Measurements from ENCODE around the gene MRPL11. TPM values are rescaled to one million over a fixed set of nuclear protein-coding genes. Genes with fewer than 3 reads are reported as not detected.

MRPL11 gene
- total and polyA plus RNA-seq, 10 of the 15 experiments (the other 5 are each of a cell fraction or from before 2014, with no cell fraction given): 43.5 to 248 (median 109) TPM

DNA sequence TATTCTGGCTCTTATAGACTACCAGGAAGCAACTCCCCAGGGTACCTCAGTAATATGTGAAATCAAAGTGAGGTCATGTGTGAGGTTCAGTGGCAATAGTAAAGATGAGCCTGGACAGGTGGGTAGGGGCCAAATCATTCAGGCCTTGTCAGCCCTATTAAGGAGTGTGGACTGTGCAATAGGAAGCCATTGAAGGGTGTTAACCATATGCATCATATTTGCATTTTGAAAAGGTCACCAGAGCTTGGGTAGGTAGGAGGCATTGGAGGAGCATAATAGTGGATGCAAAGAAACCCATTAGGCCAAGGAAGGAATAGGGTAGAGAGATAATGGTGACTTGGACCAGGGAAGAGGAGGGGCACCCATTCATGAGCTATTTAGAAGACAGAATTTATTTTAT, 8.4 kb upstream of the MRPL11 start:
- no peaks in the 10 kb centered on the region for H3K4me1 ChIP-seq (ENCODE audit: control insufficient read depth, insufficient read depth, low read length)
- SMC1A ChIA-PET (ENCODE audit: uncharacterized antibody, unreplicated experiment): no interaction called here
- RAD21 ChIA-PET (ENCODE audit: unreplicated experiment): no interaction called here
- intact Hi-C loops (cut with micrococcal nuclease; ENCODE audit: unreplicated experiment) (no loop called here), in situ Hi-C loops (cut with MboI) (no loop called here)
- POLR2A ChIA-PET: interaction anchor here (0.7 kb wide), 1 partner anchor 39 kb away, joined by 4 read pairs; no protein-coding TSS in a partner anchor
- DNase-seq (ENCODE audit: low read depth, low spot score) (no peak), ATAC-seq (no peak), FAIRE-seq (no peak)
- no peak overlapping the region for H3K4me2 ChIP-seq (ENCODE audit: control insufficient read depth, insufficient read depth)
- H3K27ac ChIP-seq (ENCODE audit: control insufficient read depth, insufficient read depth): no peak overlapping the region
- no TSS peak for BruUV-seq (replicated peaks)
- H3K9ac ChIP-seq (ENCODE audit: control insufficient read depth, insufficient read depth, low read length): no peak overlapping the region
- no peaks in the 10 kb centered on the region; a peak in 2 of 4 replicates for H3K27me3 ChIP-seq (replicated peaks in 1 of 2; ENCODE audit: control insufficient read depth in 2 of 2, insufficient read depth in 2 of 2, low read length in 1 of 2)
- H3K36me3 ChIP-seq (ENCODE audit: control insufficient read depth in 2 of 2, insufficient read depth in 2 of 2, low read length in 1 of 2): no peaks in the 10 kb centered on the region
- TF ChIP-seq, protein P1, sequence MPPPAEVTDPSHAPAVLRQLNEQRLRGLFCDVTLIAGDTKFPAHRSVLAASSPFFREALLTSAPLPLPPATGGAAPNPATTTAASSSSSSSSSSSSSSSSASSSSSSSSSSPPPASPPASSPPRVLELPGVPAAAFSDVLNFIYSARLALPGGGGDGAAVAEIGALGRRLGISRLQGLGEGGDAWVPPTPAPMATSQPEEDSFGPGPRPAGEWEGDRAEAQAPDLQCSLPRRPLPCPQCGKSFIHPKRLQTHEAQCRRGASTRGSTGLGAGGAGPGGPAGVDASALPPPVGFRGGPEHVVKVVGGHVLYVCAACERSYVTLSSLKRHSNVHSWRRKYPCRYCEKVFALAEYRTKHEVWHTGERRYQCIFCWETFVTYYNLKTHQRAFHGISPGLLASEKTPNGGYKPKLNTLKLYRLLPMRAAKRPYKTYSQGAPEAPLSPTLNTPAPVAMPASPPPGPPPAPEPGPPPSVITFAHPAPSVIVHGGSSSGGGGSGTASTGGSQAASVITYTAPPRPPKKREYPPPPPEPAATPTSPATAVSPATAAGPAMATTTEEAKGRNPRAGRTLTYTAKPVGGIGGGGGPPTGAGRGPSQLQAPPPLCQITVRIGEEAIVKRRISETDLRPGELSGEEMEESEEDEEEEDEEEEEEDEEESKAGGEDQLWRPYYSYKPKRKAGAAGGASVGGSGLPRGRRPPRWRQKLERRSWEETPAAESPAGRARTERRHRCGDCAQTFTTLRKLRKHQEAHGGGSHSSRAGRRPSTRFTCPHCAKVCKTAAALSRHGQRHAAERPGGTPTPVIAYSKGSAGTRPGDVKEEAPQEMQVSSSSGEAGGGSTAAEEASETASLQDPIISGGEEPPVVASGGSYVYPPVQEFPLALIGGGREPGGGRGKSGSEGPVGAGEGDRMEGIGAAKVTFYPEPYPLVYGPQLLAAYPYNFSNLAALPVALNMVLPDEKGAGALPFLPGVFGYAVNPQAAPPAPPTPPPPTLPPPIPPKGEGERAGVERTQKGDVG (CRISPR knock-in tag; IDR thresholded peaks at IDR 0.05): no peak
- TF ChIP-seq, protein P2, sequence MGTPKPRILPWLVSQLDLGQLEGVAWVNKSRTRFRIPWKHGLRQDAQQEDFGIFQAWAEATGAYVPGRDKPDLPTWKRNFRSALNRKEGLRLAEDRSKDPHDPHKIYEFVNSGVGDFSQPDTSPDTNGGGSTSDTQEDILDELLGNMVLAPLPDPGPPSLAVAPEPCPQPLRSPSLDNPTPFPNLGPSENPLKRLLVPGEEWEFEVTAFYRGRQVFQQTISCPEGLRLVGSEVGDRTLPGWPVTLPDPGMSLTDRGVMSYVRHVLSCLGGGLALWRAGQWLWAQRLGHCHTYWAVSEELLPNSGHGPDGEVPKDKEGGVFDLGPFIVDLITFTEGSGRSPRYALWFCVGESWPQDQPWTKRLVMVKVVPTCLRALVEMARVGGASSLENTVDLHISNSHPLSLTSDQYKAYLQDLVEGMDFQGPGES (IDR thresholded peaks at IDR 0.05): no peak
- TF ChIP-seq SP1 (IDR thresholded peaks at IDR 0.05; ENCODE audit: low read depth, low read length): no peak
- TF ChIP-seq DPF2 (IDR thresholded peaks at IDR 0.05): no peak
- TF ChIP-seq YY1 (IDR thresholded peaks at IDR 0.05; ENCODE audit: low read depth, low read length): no peak
- no peak for TF ChIP-seq ZNF217 (IDR thresholded peaks at IDR 0.05)
- no peak for TF ChIP-seq NBN (IDR thresholded peaks at IDR 0.05)
- TF ChIP-seq MYC (IDR thresholded peaks at IDR 0.05; ENCODE audit: insufficient read depth, insufficient read length, insufficient replicate concordance, low read length, severe bottlenecking): no peak
- TF ChIP-seq SREBF1 (IDR thresholded peaks at IDR 0.05; ENCODE audit: low read length): no peak
- TF ChIP-seq, protein P3, sequence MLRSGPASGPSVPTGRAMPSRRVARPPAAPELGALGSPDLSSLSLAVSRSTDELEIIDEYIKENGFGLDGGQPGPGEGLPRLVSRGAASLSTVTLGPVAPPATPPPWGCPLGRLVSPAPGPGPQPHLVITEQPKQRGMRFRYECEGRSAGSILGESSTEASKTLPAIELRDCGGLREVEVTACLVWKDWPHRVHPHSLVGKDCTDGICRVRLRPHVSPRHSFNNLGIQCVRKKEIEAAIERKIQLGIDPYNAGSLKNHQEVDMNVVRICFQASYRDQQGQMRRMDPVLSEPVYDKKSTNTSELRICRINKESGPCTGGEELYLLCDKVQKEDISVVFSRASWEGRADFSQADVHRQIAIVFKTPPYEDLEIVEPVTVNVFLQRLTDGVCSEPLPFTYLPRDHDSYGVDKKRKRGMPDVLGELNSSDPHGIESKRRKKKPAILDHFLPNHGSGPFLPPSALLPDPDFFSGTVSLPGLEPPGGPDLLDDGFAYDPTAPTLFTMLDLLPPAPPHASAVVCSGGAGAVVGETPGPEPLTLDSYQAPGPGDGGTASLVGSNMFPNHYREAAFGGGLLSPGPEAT (IDR thresholded peaks at IDR 0.05; ENCODE audit: low read depth): no peak
- no peak for TF ChIP-seq NR2C2 (IDR thresholded peaks at IDR 0.05; ENCODE audit: borderline replicate concordance, control insufficient read depth, insufficient read length, low read depth)
- TF ChIP-seq, protein P4, sequence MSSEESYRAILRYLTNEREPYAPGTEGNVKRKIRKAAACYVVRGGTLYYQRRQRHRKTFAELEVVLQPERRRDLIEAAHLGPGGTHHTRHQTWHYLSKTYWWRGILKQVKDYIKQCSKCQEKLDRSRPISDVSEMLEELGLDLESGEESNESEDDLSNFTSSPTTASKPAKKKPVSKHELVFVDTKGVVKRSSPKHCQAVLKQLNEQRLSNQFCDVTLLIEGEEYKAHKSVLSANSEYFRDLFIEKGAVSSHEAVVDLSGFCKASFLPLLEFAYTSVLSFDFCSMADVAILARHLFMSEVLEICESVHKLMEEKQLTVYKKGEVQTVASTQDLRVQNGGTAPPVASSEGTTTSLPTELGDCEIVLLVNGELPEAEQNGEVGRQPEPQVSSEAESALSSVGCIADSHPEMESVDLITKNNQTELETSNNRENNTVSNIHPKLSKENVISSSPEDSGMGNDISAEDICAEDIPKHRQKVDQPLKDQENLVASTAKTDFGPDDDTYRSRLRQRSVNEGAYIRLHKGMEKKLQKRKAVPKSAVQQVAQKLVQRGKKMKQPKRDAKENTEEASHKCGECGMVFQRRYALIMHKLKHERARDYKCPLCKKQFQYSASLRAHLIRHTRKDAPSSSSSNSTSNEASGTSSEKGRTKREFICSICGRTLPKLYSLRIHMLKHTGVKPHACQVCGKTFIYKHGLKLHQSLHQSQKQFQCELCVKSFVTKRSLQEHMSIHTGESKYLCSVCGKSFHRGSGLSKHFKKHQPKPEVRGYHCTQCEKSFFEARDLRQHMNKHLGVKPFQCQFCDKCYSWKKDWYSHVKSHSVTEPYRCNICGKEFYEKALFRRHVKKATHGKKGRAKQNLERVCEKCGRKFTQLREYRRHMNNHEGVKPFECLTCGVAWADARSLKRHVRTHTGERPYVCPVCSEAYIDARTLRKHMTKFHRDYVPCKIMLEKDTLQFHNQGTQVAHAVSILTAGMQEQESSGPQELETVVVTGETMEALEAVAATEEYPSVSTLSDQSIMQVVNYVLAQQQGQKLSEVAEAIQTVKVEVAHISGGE (CRISPR knock-in tag; IDR thresholded peaks at IDR 0.05): no peak
- no peak for TF ChIP-seq TCF3 (IDR thresholded peaks at IDR 0.05; ENCODE audit: borderline replicate concordance, insufficient read depth, low read depth, low read length)
- no peaks in the 10 kb centered on the region; the same call in 2 of the 3 replicates for H3K9me3 ChIP-seq (replicated peaks; ENCODE audit: control insufficient read depth, insufficient read depth, low read length)
- H2AFZ ChIP-seq (ENCODE audit: control insufficient read depth, low read depth, low read length): no peak overlapping the region
- CTCF ChIA-PET: interaction anchor here (0.6 to 2.0 kb wide), 2 partner anchors 8 to 18 kb away, joined by 3 to 9 read pairs; partner anchors contain the start of gene MRPL11
- no peaks in the 10 kb centered on the region for H4K20me1 ChIP-seq (ENCODE audit: control insufficient read depth, insufficient read depth)
- no peaks in the 10 kb centered on the region for H3K79me2 ChIP-seq (ENCODE audit: control insufficient read depth, insufficient read depth, low read length)
- H3K4me3 ChIP-seq: no peak overlapping the region

Data from GM12878 (cell line).